Subcutaneous abdominal adipose tissue (tissue), 5 donors: Measurements from ENCODE around the gene MRPS18C.
A peak's percentile ranks its signal among the peaks of the same experiment; 100 is the strongest.

Source experiments
- H3K27ac ChIP-seq: one replicate; pipeline ENCODE4 v1.7.0; 2013; ENCODE audit warnings: low read depth, mild to moderate bottlenecking, inconsistent platforms, low read length, moderate library complexity
- H3K27me3 ChIP-seq, 5 donors: one replicate each; pipeline ENCODE4 v1.7.0; 2013; ENCODE audit warnings: low read length in 5 of 5, inconsistent platforms in 1 of 5; ENCODE audit not compliant: control insufficient read depth in 5 of 5, insufficient read depth in 4 of 5
- H3K36me3 ChIP-seq, 5 donors: one replicate each; pipeline ENCODE4 v1.7.0; 2013; ENCODE audit warnings: low read length in 5 of 5; ENCODE audit not compliant: control insufficient read depth in 5 of 5, insufficient read depth in 5 of 5
- H3K4me1 ChIP-seq, 5 donors: one replicate each; pipeline ENCODE4 v1.7.0; 2013; ENCODE audit warnings: low read length in 5 of 5, mild to moderate bottlenecking in 3 of 5, moderate library complexity in 1 of 5; ENCODE audit not compliant: control insufficient read depth in 5 of 5, insufficient read depth in 5 of 5
- H3K4me3 ChIP-seq, 5 donors: one replicate each; pipeline ENCODE4 v1.7.0; 2013; ENCODE audit warnings: low read length in 5 of 5, low read depth in 1 of 5
- H3K9ac ChIP-seq, 5 donors: one replicate each; pipeline ENCODE4 v1.7.0; 2013; ENCODE audit warnings: low read length in 5 of 5, mild to moderate bottlenecking in 4 of 5, moderate library complexity in 3 of 5
- H3K9me3 ChIP-seq, 5 donors: one replicate each; pipeline ENCODE4 v1.7.0; 2013; ENCODE audit warnings: low read length in 5 of 5; ENCODE audit not compliant: control insufficient read depth in 5 of 5
- donor health status: healthy.
- donor health status: healthy.
- donor health status: healthy.
- donor health status: healthy.
- donor health status: healthy.

MRPS18C gene

GRCh38 chr4:83449009-83449408 is 6.8 kb upstream of the MRPS18C start:
- H3K36me3 ChIP-seq = peaks cover 16 to 32% (median 17%) of the 10 kb centered on the region in 5 donors

GRCh38 chr4:83454686-83455085 is 1.2 kb upstream of the MRPS18C start:
- Histone ChIP-seq H3K9me3 (no peaks in the 10 kb centered on the region), H3K36me3 (peaks cover 5 to 30% (median 18%) of the 10 kb centered on the region in 5 donors), H3K4me3 (peak overlapping the region; percentile 88 to 99 (median 92)), H3K4me1 (peaks cover 0 to 28% (median 23%) of the 10 kb centered on the region in 5 donors), H3K27ac (peak overlapping the region; percentile 97), H3K9ac (peak overlapping the region; percentile 91 to 97 (median 97)), H3K27me3 (no peaks in the 10 kb centered on the region)

More at GRCh38 chr4:83449009-83449408, 6.8 kb upstream of the MRPS18C start:
- H3K4me1 ChIP-seq = peaks cover 0 to 3% (median 2%) of the 10 kb centered on the region in 5 donors
- H3K27ac ChIP-seq = no peak overlapping the region
- H3K9me3 ChIP-seq = no peaks in the 10 kb centered on the region
- H3K4me3 ChIP-seq = no peak overlapping the region
- no peaks in the 10 kb centered on the region for H3K27me3 ChIP-seq
- H3K9ac ChIP-seq = no peak overlapping the region

GRCh38 chr4:83456184-83456501 is 285 bp downstream of the MRPS18C start:
- Histone ChIP-seq H3K9me3 (no peaks in the 10 kb centered on the region), H3K4me1 (peaks cover 0 to 28% (median 23%) of the 10 kb centered on the region in 5 donors), H3K9ac (peak overlapping the region; percentile 91 to 97 (median 97)), H3K4me3 (peak overlapping the region; percentile 88 to 99 (median 92)), H3K27me3 (no peaks in the 10 kb centered on the region), H3K27ac (peak overlapping the region; percentile 97), H3K36me3 (peaks cover 11 to 45% (median 22%) of the 10 kb centered on the region in 5 donors)

DNA sequence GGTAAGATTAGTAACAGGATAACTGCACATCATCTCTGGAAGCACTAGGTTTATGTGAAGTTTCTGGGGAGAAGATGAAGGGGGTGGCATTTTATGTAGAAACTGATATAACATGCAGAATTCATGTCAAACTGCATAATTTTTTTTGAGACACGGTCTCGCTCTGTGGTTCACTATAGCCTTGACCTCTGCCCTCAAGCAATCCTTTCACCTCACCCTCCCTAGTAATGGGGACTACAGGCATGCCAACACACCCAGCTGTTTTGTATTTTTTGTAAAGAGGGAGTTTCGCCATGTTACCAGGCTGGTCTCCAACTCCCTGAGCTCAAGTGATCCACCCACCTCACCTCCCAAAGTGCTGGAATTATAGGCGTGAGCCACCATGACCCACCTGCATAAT is 17.6 kb downstream of the MRPS18C start:
- H3K4me1 ChIP-seq = no peaks in the 10 kb centered on the region
- H3K9me3 ChIP-seq = no peaks in the 10 kb centered on the region
- H3K27me3 ChIP-seq = no peaks in the 10 kb centered on the region

GRCh38 chr4:83473966-83474365 is 18.1 kb downstream of the MRPS18C start:
- Histone ChIP-seq H3K9me3 (no peaks in the 10 kb centered on the region), H3K4me1 (no peaks in the 10 kb centered on the region), H3K27me3 (no peaks in the 10 kb centered on the region), H3K9ac (no peak overlapping the region), H3K36me3 (peaks cover 6 to 26% (median 10%) of the 10 kb centered on the region in 5 donors), H3K27ac (no peak overlapping the region), H3K4me3 (no peak overlapping the region)

More for the DNA sequence above, 17.6 kb downstream of the MRPS18C start:
- no peak overlapping the region for H3K27ac ChIP-seq
- H3K9ac ChIP-seq = no peak overlapping the region
- peaks cover 6 to 26% (median 10%) of the 10 kb centered on the region in 5 donors for H3K36me3 ChIP-seq
- no peak overlapping the region for H3K4me3 ChIP-seq

DNA sequence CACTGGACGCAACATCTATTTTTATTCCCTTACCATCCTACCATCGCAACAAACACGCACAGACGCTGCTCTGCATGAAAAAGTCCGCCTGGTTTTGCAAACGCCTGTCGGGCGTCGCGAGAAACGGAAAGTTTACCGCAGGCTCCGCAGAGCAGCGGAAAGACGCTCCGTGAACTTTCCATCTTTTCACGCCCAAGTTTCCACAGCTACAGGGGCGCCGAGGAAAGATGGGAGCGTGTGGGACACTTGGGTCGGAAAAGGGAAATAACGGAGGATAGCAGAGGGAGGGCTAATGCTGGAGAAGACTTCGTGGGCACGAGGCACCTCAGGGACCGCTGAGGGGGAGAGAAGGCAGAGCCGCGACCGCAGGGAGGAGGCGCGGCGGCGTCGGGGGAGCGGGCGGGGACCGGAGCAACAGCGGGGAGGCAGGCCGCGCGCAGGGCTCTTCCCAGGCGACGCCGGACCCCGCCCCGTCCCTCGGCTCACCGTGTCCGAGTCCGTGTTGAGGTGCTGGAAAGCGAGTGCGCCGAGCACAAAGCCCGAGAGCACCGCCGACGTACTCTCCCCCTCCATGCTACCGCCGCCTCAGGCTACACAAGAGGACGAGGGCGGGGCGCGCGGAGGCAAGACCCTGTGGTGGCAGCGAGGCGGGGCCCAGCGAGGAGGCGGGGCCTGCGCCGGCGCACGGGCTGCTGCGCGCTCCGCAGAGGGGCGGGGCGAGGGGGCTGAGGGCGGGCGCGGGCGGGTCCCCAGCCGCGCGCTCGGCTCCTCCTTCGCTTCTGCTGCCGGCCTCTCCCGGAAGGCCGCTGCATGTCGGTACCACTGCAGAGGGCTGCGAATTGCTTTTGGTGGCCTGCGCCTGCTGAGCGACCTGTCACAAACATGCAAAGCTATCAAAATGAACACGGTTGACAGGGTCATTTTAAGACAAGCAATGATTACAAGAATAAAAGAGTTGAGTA is 28.9 kb downstream of the MRPS18C start, which contains the start of gene ABRAXAS1:
ABRAXAS1 (minus strand) TSS at position 601 of the 962 bp plus-strand sequence; CDS start at position 573, 28 bp downstream.
- Histone ChIP-seq H3K4me3 (peak within 1 kb of the TSS; percentile 85 to 97 (median 93)), H3K27ac (peak within 1 kb of the TSS; percentile 54), H3K36me3 (peaks cover 0 to 1% (median 0%) of the 10 kb centered on the region in 5 donors), H3K27me3 (no peaks in the 10 kb centered on the region), H3K9ac (peak within 1 kb of the TSS; percentile 54 to 88 (median 74)), H3K9me3 (no peaks in the 10 kb centered on the region), H3K4me1 (peaks cover 0 to 16% (median 14%) of the 10 kb centered on the region in 5 donors)

GRCh38 chr4:83486457-83487129 is 30.7 kb downstream of the MRPS18C start:
- Histone ChIP-seq H3K9ac (no peak overlapping the region), H3K27me3 (no peaks in the 10 kb centered on the region), H3K4me3 (no peak overlapping the region), H3K9me3 (no peaks in the 10 kb centered on the region), H3K36me3 (no peaks in the 10 kb centered on the region), H3K27ac (no peak overlapping the region), H3K4me1 (peaks cover 0 to 16% (median 14%) of the 10 kb centered on the region in 5 donors)

DNA sequence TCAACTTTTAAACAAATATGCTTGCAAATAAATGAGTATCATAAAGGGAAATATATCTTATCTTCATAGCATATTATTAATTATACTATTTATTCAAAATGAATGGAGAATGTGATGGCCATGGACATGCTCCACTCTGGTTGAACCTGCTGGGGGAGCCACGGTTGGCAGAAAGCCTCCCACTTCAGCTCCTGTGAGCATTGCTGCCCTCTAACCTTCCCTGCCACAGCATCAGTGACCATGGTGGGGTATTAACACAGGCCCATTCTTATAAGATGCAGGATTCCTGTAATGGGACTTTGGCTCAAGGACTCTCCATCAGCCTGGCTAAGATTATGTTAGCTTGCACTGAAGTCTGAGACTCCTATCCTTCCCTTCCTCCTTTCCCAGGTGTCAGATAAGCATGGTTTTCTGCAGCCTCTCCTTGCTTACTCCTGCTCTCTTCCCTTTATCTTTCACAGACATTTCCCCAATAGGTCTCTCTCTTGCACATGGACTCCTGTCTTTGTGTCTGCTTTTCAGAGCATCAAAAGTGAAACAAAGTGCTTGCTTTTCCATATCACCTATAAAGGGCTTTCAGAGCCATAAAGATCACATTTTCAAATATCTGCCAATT is 34.0 kb downstream of the MRPS18C start:
- no peaks in the 10 kb centered on the region for H3K9me3 ChIP-seq
- peaks cover 0 to 7% (median 6%) of the 10 kb centered on the region in 5 donors for H3K4me1 ChIP-seq
- no peak overlapping the region for H3K27ac ChIP-seq
- no peaks in the 10 kb centered on the region for H3K27me3 ChIP-seq
- H3K9ac ChIP-seq = no peak overlapping the region
- H3K36me3 ChIP-seq = no peaks in the 10 kb centered on the region
- no peak overlapping the region for H3K4me3 ChIP-seq

DNA sequence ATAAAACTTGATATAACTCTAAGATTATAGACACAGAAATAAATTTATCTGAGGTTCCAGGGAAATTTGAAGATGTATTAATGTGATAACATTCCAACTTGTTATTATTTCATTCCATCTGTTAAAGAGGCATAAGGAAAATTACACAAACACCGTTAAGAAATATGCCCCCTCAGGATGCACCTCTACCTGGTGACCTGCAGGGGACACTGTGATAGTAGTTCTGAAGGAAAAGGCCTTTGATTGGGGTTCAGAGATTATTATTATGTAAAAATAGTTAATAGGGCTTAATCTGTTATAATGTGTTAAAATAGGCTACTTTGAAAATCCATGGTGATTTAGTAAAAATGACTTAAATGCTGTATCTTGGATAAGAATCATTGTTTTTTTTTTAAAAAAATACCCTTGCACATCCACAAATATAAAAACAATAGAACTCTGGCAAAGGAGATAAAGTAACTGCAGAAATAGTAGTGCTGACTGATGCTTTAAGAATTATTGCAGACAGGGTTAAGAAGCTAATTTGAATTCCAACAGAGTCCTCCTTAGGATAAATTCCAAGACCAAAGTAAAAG is 35.1 kb downstream of the MRPS18C start:
- H3K27ac ChIP-seq = no peak overlapping the region
- H3K27me3 ChIP-seq = no peaks in the 10 kb centered on the region
- H3K4me1 ChIP-seq = no peaks in the 10 kb centered on the region
- no peak overlapping the region for H3K9ac ChIP-seq
- H3K36me3 ChIP-seq = no peaks in the 10 kb centered on the region
- no peaks in the 10 kb centered on the region for H3K9me3 ChIP-seq
- no peak overlapping the region for H3K4me3 ChIP-seq
